GM21723 (cell line): Measurements from ENCODE around the gene ATP8A1.
"Not testable (repeated sequence)": the region's sequence is repeated elsewhere in the genome, so short reads cannot be mapped to it uniquely, and the experiment has no call there.

Experiments used
- ATAC-seq: cut with Tn5 transposase; IDR thresholded peaks from one replicate; pipeline ENCODE4 v1.9.1; 2021; ENCODE audit warnings: mild to moderate bottlenecking, moderate library complexity; ENCODE audit not compliant: unreplicated experiment

Gene ATP8A1

GRCh38 chr4:42474406-42474805 is 182.5 kb downstream of the ATP8A1 start:
- ATAC-seq, result no peak

GRCh38 chr4:42473071-42473684 is 183.7 kb downstream of the ATP8A1 start:
- no peak for ATAC-seq

- ATAC-seq, result no peak
Measured at GRCh38 chr4:42471896-42472295, 185.0 kb downstream of the ATP8A1 start.

GRCh38 chr4:42470023-42470422 is 186.9 kb downstream of the ATP8A1 start:
- no peak for ATAC-seq

- ATAC-seq, result not testable (repeated sequence)
Measured at GRCh38 chr4:42467777-42468176, 189.1 kb downstream of the ATP8A1 start.

GRCh38 chr4:42466273-42466844 is 190.5 kb downstream of the ATP8A1 start:
- no peak for ATAC-seq

- ATAC-seq, result no peak
Measured at GRCh38 chr4:42464550-42465094, 192.3 kb downstream of the ATP8A1 start.

GRCh38 chr4:42461216-42461615 is 195.7 kb downstream of the ATP8A1 start:
- not testable (repeated sequence) for ATAC-seq

- ATAC-seq, result peak; percentile 99
Measured at GRCh38 chr4:42460043-42460442, 196.9 kb downstream of the ATP8A1 start.

GRCh38 chr4:42458657-42459056 is 198.2 kb downstream of the ATP8A1 start:
- ATAC-seq, result no peak

- ATAC-seq, result no peak
Measured at GRCh38 chr4:42454755-42455420, 202.0 kb downstream of the ATP8A1 start.

GRCh38 chr4:42453612-42454011 is 203.3 kb downstream of the ATP8A1 start:
- ATAC-seq, result peak; percentile 73

GRCh38 chr4:42452823-42453222 is 204.1 kb downstream of the ATP8A1 start:
- no peak for ATAC-seq

- ATAC-seq, result no peak
Measured at GRCh38 chr4:42446823-42447222, 210.1 kb downstream of the ATP8A1 start.

- ATAC-seq, result no peak
Measured at GRCh38 chr4:42445038-42445437, 211.9 kb downstream of the ATP8A1 start.

- no peak for ATAC-seq
Measured at GRCh38 chr4:42442601-42443000, 214.3 kb downstream of the ATP8A1 start.

- no peak for ATAC-seq
Measured at GRCh38 chr4:42440083-42440482, 216.8 kb downstream of the ATP8A1 start.

GRCh38 chr4:42436928-42437565 is 219.9 kb downstream of the ATP8A1 start:
- ATAC-seq, result no peak

- ATAC-seq, result no peak
Measured at GRCh38 chr4:42428036-42428435, 228.9 kb downstream of the ATP8A1 start.

GRCh38 chr4:42425146-42426065 is 231.5 kb downstream of the ATP8A1 start:
- ATAC-seq, result no peak

- ATAC-seq, result no peak
Measured at GRCh38 chr4:42420140-42420539, 236.8 kb downstream of the ATP8A1 start.
